Fibroblast of the conjunctiva (primary cell): ENCODE data around the gene PROSER1.
"Not testable (repeated sequence)": the region's sequence is repeated elsewhere in the genome, so short reads cannot be mapped to it uniquely, and the experiment has no call there.

Experiments
- DNase-seq: peaks from one replicate; pipeline ENCODE4 v3.0.0-alpha.2; 2010; ENCODE audit warnings: low read depth

PROSER1 gene

DNA sequence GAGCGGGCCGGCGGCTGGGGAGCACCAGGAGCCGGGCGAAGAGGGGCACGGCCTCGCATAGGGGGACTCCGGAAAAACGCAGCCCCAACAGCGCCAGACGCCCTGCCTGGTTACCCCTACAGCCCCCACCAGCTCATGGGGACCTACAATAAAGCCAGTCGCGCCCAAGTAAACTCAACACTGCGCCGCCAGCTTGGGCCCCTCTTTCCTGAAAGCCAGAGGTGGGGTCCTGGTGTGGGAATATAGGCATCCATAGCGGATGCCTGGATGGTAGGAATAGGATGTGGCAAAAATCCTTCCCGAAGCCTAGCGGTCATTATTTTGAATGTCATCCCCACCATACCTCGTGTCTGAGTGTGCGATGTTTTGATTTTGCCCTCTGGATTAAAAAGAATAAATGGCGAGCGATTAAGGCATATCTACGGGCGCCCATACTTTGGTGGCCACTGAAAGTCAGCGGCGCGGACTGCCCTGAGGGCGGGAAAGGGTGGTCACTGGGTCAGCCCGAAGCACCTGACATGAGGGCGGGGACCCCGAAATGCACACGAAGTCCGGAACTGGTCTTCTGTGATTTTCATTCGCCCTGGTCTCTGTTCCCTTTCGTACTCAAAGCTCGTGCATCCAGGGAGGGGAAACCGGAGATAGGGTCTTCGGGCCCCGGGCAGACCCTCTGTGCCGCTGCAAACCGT is at the start of gene PROSER1, which contains the start of gene NHLRC3:
Gene PROSER1, minus strand, starts transcription at position 210 of the 689 bp plus-strand sequence. CDS start 847 bp downstream, outside the sequence.
Gene NHLRC3, plus strand, starts transcription at position 577 of the 689 bp plus-strand sequence. CDS start 184 bp downstream, outside the sequence.
- DNase-seq: peak; percentile 94

DNA sequence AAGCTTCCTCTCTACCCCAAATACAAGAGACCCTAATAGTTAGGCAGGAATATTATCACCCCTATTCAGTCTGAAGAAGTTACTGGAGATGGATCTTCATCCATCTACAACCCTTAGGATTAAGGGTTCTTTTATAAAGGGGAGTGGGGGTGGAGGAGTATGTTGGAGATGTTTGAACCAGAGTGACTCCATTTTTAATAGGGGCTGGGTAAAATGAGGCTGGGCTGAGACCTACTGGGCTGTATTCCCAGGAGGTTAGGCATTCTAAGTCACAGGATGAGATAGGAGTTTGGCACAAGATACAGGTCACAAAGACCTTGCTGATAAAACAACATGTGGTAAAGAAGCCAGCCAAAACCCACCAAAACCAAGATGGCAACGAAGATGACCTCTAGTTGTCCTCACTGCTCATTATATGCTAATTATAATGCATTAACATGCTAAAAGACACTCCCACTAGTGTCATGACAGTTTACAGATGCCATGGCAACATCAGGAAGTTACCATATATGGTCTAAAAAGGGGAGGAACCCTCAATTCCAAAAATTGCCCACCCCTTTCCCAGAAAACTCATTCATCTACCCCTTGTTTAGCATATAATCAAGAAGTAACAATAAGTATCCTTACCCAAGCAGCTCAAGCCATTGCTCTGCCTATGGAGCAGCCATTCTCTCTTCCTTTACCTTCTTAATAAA is 48.5 kb upstream of the PROSER1 start:
- DNase-seq: not testable (repeated sequence)

DNA sequence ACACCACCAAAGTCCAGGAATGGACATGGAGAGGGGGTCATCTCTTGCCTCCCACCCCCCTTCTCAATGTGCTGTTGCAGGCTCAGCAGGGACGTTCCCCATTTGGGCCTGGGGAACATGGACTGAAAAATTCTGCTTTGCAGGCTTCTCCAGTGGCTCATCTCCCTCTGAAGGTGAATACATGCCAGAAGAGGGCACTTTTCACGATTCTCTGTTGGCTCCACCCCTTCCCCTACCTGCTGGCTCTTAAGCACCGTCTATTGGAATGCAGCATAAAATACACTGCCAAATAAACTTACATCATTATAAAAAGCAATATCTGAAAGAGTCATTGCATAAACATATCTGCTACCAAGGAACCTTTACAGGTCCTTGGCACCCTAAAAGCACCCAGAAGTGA is 36.1 kb upstream of the PROSER1 start:
- DNase-seq: no peak

DNA sequence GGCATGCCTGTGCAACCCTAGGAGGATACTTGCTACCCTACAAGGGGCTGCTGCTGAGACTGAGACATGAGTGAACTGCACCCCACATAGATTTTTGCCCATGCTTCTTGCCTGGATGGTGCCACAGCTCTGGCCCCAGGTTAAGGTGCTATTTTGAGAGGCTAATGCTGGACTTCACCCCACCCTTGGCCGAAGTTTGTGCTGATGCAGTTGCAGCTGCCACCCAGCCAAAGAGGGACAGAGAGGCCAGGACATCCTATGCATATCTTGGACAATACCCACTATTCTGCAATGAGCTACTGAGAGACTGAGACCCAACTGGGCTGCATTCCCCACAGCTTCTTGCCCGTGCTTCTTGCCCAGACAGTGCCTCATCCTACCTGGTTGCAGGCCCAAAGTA is 35.0 kb upstream of the PROSER1 start:
- DNase-seq: no peak

DNA sequence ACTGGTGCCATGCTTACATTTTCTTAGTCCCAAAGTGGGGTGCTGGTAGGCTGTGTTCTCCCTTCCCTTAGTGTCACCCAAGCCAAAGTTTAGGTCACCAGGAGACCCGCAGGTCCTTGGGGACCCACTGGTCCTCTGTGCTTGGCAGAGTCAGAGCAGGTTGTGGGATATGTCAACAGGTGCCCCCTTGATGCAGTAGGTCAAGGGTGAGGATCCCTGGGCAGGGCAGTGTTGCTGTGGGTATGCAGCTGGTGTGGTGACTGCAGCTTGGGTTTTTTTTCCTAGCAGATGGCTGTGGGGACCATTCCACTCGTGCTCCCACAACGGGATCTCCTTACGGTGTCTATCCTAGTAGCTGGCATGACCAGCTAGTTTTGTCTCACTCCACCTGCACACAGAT is 24.1 kb upstream of the PROSER1 start:
- DNase-seq: no peak

DNA sequence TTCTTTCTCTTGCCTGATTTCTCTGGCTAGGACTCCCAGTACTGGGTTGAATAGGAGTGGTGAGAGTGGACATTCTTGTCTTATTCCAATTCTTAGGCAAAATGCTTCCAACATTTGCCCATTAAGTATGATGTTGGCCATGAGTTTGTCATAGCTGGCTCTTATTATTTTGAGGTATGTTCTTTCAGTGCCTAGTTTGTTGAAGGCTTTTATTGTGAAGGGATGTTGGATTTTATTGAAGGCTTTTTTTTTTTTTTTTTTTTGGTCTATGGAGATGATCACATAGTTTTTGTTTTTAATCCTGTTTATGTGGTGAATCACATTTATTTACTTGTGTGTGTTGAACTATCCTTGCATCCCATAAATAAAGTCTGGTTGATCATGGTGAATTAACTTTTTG is 20.2 kb upstream of the PROSER1 start:
- no peak for DNase-seq

DNA sequence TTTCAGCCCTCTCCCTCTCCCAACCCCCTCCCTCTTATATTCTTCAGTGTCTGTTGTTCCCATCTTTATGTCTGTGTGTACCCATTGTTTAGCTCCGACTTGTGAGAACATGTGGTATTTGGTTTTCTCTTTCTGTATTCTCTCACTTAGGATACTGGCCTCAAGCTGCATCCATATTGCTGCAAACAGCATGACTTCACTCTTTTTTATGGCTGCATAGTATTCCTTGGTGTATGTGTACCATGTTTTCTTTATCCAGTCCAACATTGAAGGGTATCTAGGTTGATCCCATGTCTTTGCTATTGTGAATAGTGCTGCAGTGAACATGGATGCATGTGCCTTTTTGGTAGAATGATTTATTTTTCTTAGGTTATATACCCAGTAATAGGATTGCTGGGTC is 18.1 kb upstream of the PROSER1 start:
- DNase-seq: no peak

DNA sequence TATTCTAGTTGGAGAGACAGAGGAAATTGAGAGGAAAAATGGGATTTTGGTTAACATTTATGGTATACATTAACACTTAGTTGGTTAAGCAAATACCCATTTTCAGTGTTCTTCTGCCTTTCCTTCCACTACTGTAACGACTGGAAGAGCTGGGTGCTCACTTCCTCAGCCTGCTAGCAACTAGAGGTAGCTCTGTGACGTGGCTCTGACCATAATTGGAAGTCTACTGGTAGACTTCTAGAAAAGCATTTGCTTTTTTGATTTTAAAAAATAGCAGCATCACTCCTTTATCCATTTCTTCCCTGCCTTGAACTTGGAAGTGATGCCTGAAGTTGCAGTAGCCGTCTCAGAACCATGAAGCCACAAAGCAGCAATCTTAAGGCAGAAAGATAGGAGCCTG is 16.2 kb upstream of the PROSER1 start:
- DNase-seq: no peak

DNA sequence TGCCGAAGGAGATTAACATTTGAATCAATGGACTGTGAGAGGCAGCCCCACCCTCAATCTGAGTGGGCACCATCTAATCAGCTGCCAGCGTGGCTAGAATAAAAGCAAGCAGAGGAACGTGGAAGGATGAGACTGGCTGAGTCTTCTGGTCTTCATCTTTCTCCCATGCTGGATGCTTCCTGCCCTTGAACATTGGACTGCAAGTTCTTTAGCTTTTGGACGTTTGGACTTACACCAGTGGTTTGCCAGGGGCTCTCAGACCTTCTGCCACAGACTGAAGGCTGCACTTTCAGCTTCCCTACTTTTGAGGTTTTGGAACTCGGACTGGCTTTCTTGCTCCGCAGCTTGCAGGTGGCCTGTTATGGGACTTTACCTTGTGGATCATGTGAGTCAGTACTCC is 15.1 kb upstream of the PROSER1 start:
- DNase-seq: no peak

DNA sequence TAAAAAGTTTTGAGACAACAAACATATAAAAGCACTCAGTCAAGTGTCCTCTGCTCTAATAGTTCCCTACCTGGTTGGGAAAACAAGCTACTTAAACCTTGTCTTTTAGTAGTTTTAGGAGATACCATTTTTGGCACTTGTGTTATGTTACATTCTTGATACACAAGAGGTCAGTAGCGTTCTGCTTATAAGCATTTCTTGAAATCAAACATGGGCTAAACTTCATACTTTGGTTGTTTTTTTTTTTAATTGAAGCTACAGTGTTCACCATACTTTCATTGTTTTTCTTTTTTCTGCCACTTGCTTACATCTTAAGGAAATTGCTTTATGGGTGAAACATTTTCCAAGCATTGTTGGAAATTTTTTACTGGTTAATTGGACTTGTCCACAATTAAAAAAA is 13.3 kb upstream of the PROSER1 start:
- DNase-seq: peak; percentile 29

DNA sequence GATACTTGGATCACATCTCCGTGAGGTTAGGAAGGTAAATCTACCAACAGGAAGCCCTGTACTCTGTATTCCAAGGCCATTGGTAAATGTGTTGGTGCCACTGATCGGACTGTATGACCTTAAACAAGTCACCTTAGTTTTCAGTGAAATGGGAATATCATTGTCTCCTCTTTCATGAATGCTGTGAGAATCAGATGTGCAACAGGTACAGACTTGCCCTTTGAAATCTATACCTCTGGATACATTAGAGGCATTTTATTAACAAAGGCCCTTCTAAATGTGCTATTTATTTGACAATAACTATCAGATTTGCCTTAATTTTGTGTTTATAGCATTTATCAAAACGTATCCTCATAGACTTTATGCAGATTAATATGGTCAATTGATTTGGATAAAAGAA is 11.4 kb upstream of the PROSER1 start:
- DNase-seq: no peak

DNA sequence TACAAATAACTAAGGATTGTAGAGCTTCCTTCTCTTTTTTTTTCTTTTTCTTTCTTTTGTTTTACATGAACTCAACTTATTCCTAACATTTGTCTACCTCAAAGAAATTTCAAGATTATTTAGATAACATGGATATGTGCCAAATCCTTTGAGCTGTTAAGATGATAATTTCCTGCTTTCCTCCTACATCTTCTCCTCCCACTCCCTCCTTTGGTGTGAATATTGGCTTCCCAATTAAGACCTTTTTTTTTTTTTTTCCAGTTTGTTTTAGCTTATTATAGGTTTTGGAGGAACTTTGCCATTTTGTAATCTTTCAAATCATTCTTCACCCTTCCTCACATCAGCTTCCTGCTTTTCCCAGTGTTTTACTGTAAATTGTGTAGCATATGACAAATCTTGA is 10.9 kb upstream of the PROSER1 start:
- DNase-seq: no peak

DNA sequence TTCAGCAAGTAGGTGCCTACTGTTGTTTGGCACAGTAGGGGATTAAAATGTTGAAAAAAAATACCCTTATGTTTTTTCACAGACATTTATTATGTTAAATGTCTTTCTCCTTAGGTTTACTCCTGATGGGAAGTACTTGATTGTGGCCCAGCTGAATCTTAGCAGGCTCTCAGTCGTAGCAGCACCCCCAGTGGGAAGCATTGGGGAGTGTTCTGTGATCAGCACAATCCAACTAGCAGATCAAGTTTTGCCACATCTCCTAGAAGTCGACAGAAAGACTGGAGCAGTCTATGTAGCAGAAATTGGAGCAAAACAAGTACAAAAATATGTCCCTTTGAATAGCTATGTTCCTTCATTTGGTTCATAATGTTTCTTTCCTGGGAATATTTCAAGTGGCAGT is 9.7 kb upstream of the PROSER1 start:
- no peak for DNase-seq

DNA sequence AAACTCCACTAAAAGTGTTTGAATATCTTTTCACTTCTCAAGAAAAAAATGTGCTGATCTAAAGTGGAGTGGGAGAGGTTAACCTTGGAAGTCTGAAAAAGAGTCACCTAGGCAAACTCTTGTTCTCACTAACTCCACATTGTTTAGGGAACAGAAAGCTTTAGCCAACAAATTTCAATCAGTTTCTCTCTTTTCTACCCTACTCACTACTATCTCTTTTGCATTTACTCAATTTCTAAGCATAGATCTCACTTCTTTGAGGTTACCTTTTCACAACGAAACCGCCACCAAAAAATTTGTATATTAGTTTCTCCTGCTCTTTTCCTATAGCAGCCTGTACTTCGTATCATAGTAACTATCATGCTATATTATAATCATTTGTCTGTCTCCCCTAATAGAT is 6.6 kb upstream of the PROSER1 start:
- no peak for DNase-seq

DNA sequence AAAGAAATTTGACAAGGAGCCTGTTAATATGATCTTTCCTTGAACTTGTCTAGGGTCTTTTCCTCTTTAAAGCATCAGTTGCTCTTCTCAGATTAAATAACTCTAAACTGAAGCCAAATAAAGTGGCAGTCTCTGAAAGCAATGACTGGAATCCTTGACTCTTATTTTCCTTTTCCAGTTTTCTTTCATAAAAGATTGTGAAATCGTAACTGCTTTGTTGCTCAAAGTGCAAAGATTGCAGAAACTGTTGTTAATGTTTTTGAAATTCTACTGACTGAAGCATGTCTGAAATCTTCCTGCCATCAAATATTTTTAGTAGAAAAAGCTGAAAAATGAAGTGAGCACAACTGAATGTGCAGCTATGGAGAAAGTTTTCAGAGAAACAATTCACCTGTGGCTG is 2.3 kb upstream of the PROSER1 start:
- DNase-seq: no peak

DNA sequence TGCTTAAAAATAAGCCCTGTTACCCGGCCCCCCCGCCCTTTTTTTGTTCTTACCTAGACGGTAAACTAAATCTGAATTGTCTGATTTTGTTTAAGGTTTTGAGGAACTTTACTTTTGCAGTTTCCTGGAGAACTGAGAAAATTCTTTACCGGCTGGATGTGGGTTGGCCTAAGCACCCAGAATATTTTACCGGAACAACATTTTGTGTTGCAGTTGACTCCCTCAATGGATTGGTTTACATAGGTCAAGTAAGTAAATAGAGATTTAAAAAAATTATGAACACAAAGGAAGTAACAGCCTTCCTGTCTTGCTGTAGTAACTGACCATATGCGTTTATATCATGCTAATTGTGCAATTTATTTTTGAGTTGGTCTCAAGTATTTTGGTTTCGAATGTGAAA is 1.2 kb upstream of the PROSER1 start:
- no peak for DNase-seq

DNA sequence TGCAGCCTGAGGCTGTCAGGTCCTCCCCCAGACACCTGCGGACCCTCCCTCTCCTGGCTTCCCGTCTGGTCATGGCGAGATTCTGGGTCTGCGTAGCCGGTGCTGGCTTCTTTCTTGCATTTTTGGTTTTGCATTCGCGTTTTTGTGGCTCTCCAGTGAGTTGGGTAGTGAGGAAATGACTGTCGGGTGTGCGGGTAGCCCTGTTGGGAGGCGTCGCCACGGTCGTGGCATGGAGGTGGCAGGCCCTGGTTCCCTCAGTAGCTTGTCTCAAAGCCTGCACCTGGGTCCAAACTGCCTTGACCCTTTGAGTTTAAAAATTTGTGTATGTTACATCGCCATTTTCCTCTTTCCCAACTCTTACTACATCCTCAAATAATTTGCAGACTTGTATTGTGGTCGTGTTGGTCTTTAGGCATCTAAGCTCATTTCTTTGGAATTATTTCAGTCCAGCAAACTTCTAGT is 711 bp upstream of the PROSER1 start:
- no peak for DNase-seq

DNA sequence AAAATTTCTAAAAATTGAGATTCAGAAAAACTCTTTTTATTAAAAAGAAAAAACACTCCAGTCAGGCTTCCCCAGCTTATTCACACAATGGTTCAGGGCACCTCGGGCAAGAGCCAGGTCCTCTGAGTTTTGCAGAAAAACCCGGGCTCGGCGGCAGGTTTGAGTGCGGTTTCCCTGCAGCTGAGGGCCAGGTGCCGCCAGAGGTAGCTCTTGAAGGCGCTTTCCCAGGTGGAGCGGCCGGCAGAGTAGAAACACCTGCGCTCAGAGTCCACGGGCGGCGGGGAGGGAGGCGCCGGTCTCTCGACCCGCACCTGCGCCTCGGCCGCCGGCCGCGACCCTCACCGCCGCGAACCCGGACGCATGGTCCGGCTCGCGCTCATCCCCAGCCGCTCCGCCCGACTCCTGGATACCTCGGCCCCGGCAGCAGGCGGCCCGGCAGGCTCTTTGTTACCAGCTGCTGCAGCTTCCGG is 444 bp downstream of the PROSER1 start:
- no peak for DNase-seq

DNA sequence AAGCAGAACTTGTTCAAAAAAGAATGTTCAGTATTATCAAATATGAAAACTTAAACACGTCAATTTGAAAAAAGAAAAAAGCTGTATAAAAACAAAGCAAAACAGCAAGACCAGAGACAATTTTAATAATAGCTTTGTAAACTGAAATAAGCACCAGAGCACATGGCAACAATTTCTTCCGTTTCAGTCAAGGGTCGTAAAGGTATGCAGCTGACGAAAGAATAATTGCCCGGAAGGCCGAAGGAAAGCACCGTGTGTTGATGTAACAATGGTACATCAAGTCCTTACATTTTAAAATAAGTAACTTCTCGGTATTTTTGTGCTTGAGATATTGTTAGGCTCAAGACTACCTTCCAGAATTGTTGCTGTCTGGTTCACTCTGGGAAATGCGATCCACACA is 1.7 kb downstream of the PROSER1 start:
- peak; percentile 10 for DNase-seq

DNA sequence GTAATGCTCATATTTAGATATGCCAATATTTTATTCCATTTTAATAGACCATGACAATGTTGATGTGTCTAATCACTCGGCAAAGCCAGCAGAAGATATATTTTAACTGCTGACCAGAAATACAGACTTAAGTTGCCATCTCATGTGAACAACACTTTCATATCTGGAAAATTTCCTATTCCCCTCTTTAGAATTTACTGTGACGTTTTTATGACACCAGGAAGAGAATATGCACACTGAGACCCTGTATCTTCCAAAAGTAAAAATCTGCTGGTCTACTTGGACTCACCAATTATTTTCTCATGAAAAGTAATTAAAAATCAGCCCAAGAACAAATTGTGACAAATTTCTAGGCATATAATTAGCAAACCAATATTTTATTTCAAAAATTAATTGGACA is 2.1 kb downstream of the PROSER1 start:
- no peak for DNase-seq

DNA sequence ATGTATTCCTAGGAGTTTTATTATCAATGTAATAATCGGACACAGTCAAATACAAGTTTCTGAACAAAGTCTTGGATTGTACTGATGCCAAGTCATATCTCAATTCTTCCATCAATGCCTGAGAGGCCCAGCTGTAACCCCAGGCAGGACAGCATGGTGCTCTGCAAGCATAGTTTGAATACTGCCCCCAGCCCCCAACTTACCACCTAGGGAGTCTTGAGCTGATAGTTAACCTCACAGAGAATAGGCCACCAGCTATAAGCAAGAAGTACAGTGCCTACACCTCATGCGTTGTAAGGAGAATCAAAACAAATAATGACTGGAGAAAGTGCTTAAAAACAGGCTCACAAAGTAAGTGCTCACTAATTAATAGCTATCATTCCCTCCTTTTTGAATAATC is 2.7 kb downstream of the PROSER1 start:
- DNase-seq: no peak

DNA sequence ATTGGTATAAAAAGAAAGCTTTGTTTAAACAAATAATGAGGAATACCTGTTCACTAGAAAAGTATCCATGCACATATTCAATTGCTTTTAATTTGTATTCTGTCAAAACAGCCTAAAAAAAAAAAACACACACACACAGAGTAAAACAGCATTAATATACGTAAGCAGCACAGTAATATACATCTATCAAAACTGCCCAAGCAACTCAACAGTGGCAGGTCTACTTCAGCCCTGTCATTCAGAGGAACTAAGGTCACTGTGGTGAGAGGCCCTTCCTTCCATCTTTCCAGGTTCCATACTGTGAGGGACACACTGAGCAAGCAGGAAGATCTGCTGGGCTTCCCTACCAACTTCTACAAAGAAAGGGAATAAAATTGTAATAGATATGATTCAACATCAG is 3.8 kb downstream of the PROSER1 start:
- DNase-seq: no peak

DNA sequence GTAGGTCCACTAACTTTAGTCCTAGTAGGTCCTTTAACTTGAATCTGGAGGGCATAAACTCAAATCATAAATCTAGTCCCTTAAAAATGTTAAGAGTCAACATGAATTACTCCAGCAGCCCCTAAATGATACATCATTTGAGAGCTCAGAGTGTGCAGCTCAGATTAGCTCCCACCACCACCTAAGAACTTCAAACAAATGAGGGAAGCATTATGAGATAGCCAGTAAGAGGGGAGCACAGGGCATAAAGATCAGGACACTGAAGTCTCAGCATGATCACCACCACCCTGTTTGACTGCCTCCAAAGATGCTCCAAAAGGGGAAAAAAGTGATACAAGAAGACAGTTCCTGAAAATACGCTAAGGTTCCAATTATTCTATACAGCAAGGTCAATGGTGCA is 5.7 kb downstream of the PROSER1 start:
- no peak for DNase-seq

DNA sequence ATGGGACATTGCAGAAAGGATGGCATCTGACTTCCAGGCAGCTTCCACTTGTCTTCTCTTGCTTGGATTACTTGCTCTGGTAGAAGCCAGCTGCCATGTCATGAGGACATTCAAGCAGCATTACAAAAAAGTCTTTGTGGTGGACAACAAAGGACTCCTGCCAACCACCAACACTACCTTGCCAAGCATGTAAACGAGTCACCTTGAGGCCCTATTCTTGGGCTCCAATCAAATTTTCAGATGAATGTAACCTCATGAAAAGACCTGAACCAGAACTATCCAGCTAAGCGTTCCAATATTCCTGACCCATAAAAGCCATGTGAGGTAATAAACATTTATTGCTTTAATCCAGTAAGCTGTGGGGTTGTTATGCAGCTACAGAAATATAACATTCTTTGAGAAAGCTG is 12.5 kb downstream of the PROSER1 start:
- DNase-seq: no peak
